Epithelial cell of esophagus (primary cell): ENCODE data around the gene SBK3.

Experiments used
- DNase-seq: peaks from one replicate; pipeline ENCODE4 v3.0.0; 2010; ENCODE audit warnings: low read depth
- H3K4me3 ChIP-seq: 2 replicates; pipeline ENCODE4 v1.5.1; 2011; ENCODE audit warnings: mild to moderate bottlenecking, low read length, control low read depth
- TF ChIP-seq, protein P1 (sequence below): IDR thresholded peaks from 2 replicates; pipeline ENCODE4 v1.5.1; 2011; ENCODE audit warnings: low read depth, mild to moderate bottlenecking, low read length, control low read depth, inconsistent platforms; ENCODE audit not compliant: insufficient read depth; ENCODE audit errors: missing control alignments

SBK3 gene

DNA sequence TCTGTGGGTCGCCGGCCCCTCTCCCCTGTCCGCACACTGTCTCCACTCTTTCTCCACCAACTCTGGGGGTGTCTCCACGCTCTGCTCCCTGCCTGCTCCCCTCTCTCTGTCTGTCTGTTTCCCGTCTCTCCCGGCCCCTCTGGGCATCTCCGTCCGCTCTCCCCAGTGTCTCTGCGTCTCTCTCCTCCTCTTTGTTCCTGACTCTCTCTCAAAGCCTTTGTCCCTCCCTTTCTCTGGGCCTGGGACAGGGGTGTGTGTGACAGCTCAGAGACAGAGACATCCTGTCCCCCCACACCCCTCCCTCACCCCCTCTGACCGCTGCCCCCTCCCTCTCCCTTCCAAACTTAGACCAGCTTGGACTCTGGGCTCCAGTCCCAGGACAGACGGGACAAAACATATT is 668 bp upstream of the SBK3 start:
- no peak overlapping the region for H3K4me3 ChIP-seq

DNA sequence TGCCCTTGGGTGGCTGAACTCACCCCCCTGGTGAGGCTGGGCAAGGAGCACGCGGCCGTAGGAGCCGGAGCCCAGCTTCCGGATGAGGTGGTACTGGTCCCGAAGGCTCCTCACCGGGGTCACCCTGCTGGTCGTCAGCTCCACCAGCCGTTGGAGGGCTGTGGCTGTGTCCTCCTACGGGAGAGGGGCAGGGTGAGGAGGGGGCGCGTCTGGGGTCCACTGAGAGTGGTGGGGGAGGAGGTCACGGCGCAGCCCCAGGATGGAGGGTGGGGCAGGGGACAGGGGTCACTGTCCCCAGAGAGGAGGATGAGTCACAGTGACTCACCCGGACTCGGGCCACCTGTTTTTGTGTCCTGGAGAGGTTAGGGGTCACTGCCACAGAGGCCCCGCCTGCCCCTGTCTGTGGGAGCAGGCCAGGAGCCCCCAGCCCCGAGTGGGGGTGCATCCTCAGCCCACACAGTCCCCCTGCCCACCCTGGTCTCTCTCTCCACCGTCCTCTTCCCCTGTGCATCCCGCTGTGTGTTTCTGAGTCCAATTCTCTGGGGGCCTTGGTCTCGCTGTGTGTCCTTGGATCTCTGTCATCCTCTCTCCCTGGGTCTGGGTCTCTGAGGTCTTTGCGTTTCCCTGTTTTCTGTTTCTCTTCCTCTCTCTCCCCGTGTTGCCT is 435 bp downstream of the SBK3 start:
- TF ChIP-seq, protein P1, sequence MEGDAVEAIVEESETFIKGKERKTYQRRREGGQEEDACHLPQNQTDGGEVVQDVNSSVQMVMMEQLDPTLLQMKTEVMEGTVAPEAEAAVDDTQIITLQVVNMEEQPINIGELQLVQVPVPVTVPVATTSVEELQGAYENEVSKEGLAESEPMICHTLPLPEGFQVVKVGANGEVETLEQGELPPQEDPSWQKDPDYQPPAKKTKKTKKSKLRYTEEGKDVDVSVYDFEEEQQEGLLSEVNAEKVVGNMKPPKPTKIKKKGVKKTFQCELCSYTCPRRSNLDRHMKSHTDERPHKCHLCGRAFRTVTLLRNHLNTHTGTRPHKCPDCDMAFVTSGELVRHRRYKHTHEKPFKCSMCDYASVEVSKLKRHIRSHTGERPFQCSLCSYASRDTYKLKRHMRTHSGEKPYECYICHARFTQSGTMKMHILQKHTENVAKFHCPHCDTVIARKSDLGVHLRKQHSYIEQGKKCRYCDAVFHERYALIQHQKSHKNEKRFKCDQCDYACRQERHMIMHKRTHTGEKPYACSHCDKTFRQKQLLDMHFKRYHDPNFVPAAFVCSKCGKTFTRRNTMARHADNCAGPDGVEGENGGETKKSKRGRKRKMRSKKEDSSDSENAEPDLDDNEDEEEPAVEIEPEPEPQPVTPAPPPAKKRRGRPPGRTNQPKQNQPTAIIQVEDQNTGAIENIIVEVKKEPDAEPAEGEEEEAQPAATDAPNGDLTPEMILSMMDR = no peak
- no peak for DNase-seq
- no peak overlapping the region for H3K4me3 ChIP-seq

More for the DNA sequence above, 668 bp upstream of the SBK3 start:
- no peak for DNase-seq
- TF ChIP-seq, protein P1 = no peak

DNA sequence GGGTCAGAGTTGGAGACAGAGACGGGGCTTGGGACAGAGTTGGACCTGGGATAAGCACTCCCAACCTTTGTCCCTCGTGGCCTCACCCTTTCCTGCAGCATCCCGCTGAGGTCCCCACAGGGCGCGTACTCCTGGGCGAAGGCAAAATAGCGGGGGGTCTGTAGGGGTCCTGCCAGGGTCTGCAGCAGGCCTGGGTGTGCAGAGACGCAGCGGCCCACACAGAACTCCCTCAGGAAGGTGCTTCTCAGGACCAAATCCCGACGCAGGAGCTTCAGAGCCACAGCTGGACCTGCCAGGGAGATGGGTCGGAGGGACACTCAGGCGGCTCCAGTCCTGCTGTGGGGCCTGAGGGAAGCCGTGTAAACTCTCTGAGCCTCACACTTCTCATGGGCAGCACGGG is 1.3 kb downstream of the SBK3 start:
- TF ChIP-seq, protein P1 = no peak
- H3K4me3 ChIP-seq = no peak overlapping the region
- no peak for DNase-seq

DNA sequence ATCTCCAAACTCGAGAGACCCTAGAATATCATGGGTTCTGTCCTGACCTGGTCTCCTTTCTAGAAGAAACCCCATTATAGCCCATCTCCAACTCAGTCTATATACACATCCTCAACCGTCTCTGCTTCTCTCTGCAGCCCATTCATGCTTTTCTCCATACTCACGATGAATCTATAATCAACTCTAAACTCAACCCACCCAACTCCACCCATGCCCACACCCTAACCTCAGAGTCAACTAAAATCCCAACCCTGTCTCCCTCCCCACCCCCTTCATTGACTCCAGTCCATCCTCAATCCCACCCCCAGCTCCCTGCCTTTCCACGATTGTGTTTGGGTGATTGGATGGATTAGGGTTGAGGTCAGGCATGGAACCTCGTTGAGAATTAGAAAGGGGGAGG is 1.8 kb downstream of the SBK3 start:
- DNase-seq = no peak

DNA sequence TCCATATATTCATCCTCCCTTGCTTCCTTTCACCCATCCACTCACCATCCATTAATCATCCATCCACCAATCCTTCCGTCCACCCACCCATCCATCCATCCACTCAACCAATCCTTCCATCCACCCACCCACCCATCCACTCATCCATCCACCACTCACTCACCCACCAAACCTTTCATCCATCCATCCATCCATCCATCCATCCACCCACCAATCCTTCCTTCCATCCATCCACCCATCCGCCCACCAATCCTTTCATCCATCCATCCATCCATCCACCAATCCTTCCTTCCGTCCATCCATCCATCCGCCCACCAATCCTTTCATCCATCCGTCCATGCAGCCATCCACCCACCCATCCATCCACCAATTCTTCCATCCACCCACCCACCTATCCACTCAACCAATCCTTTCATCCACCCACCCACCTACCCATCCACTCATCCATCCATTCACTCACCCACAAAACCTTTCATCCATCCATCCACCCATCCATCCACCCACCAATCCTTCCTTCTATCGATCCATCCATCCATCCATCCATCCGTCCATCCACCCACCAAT is 3.0 kb downstream of the SBK3 start:
- H3K4me3 ChIP-seq = no peak overlapping the region
- no peak for DNase-seq
- TF ChIP-seq, protein P1 = no peak

More for the DNA sequence above, 1.8 kb downstream of the SBK3 start:
- H3K4me3 ChIP-seq = no peak overlapping the region
- TF ChIP-seq, protein P1 = no peak

DNA sequence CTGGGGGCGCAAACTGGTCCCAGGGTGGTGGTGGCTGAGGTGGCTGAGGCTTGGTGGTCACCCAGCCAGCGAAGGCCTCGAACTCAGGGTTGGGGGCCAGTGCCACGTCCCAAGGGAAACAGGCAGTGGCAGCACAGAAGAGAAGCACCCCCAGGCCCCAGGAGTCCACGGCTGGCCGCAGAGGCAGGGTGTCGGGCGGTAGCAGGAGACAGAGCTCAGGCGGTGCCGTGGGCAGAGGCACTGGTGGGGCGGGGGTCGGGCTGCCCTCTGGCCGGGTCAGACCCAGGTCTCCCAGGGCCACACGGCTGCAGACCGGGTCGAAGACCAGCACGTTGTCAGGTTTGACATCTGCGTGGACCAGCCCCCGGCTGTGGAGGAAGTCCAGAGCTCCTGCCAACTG is 4.3 kb downstream of the SBK3 start:
- TF ChIP-seq, protein P1 = no peak
- no peak for DNase-seq
- no peak overlapping the region for H3K4me3 ChIP-seq

DNA sequence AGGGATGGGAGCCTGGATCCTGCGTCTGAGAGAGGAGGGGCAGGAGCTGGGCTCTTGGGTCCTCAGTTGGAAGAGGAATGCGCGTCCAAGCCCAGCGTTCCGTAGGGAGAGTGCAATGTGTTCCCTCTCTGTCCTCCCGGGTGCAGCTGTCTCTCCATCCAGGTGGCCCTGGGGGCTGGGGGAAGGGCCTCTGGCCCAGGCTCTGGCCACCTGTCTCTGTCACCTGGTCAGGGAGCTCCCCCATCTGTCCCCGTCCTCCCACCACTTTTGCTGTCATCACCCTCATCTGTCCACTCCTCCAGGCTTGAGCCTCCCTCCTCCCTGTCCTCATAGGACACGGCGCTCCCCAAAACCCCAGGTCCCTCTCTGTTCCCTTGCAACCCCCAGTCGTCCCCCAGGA is 4.7 kb downstream of the SBK3 start:
- TF ChIP-seq, protein P1 = no peak
- no peak overlapping the region for H3K4me3 ChIP-seq
- DNase-seq = no peak
